Measurements from ENCODE around the gene VASN.

- TF ChIP-seq YY1 (IDR thresholded peaks at IDR 0.05; ENCODE audit: insufficient read depth, insufficient read length), result no peak
- TF ChIP-seq SUZ12 (IDR thresholded peaks at IDR 0.05; ENCODE audit: extremely low read depth, insufficient read depth, insufficient read length), result no peak
These were observed 6.0 kb upstream of the VASN start for GRCh38 chr16:4365615-4366014.
